Lower lobe of right lung (tissue), 2 donors: ENCODE measurements around the gene PHACTR1. TPM values are rescaled to one million over a fixed set of nuclear protein-coding genes. Genes with fewer than 3 reads are reported as not detected.

Experiments
- ATAC-seq, 2 donors: fragments of 200-7000 bp; cut with Tn5 transposase; one replicate each; pipeline ENCODE4 v1.9.1; 2020 to 2022; ENCODE audit warnings: mild to moderate bottlenecking in 2 of 2, moderate library complexity in 2 of 2
- DNase-seq: peaks from one replicate; pipeline ENCODE4 v3.0.0-alpha.2; 2020
- H3K27ac ChIP-seq: fragments of 200-600 bp; one replicate; pipeline ENCODE4 v1.8.0; 2022
- H3K27me3 ChIP-seq: fragments of 200-600 bp; one replicate; pipeline ENCODE4 v1.8.0; 2022; ENCODE audit warnings: low read depth
- H3K36me3 ChIP-seq: fragments of 200-600 bp; one replicate; pipeline ENCODE4 v1.8.0; 2022; ENCODE audit warnings: mild to moderate bottlenecking
- H3K4me1 ChIP-seq: fragments of 200-600 bp; one replicate; pipeline ENCODE4 v1.8.0; 2022
- H3K4me3 ChIP-seq: fragments of 200-600 bp; one replicate; pipeline ENCODE4 v1.8.0; 2022; ENCODE audit warnings: mild to moderate bottlenecking
- H3K9me3 ChIP-seq: fragments of 200-600 bp; one replicate; pipeline ENCODE4 v1.8.0; 2022
- CTCF ChIP-seq: fragments of 200-600 bp; IDR thresholded peaks from one replicate; pipeline ENCODE4 v1.8.0; 2022; ENCODE audit warnings: antibody characterized with exemption, mild to moderate bottlenecking
- intact Hi-C: fragments of 100-400 bp; cut with DNase I; formaldehyde crosslinking; loops from one replicate; pipeline ENCODE4 v1.11.0; 2022
- total RNA-seq: library from RNA; stranded (reverse); fragmentation: NEBNext Ultra II Directional; extraction: Animal tissue kit (Norgen Biotek cat#: 25700); gene quantifications from one replicate; pipeline ENCODE4 v1.2.1, GENCODE V29; 2021
- donor health status: DM: no; HTN: yes; CAD: no; lungs with severe emphysema.

PHACTR1 gene
- total RNA-seq, 1 donor from 2014 or later: 91.0 TPM

DNA sequence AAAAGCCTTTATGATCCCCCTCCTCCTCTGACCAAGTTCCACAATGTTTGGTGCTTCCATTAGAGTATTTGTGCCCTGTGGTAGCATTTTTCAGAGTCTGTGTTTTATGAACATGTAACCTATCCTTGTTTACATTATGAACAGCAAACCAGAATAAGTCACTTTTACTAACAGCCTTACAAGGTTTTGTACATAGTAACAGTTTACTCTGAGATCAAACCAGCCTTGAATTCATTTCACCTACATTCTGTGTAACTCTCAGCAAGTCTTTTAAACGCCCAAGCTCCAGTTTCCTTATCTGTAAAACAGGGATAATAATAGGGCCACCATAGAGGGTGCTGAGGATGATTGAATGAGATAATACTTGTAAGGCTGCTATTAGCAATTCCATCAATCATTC lies 175.0 kb downstream of the PHACTR1 start:
- H3K4me1 ChIP-seq: peaks cover 12% of the 10 kb centered on the region
- H3K27me3 ChIP-seq: no peaks in the 10 kb centered on the region
- no peaks in the 10 kb centered on the region for H3K36me3 ChIP-seq
- no peak for TF ChIP-seq CTCF
- ATAC-seq (no peak), DNase-seq (no peak)
- H3K4me3 ChIP-seq: no peak overlapping the region
- intact Hi-C loops: no loop called here
- no peak overlapping the region for H3K27ac ChIP-seq
- H3K9me3 ChIP-seq: peaks cover 8% of the 10 kb centered on the region

DNA sequence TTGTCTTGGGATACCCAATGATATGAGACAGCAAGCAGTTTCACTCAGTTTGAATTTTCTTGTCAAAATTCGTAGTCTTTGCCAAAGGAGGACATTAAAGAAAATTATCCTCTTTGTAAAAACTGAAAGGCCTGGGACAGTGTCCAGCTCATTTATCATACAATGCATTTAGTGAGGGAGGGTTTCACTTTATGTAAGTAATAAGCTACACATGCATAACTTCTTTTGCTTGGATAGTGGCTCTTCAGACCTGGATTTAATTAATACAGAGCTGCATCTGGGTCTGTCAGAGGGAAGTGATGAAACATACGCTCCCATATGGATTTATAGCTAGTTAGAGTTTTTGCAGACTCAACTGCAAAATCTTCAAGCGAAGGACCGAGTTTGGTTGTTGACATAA lies 175.6 kb downstream of the PHACTR1 start:
- H3K4me3 ChIP-seq: no peak overlapping the region
- peaks cover 8% of the 10 kb centered on the region for H3K9me3 ChIP-seq
- intact Hi-C loops: no loop called here
- peaks cover 12% of the 10 kb centered on the region for H3K4me1 ChIP-seq
- no peak overlapping the region for H3K27ac ChIP-seq
- ATAC-seq (no peak), DNase-seq (no peak)
- no peaks in the 10 kb centered on the region for H3K36me3 ChIP-seq
- no peak for TF ChIP-seq CTCF
- H3K27me3 ChIP-seq: no peaks in the 10 kb centered on the region

DNA sequence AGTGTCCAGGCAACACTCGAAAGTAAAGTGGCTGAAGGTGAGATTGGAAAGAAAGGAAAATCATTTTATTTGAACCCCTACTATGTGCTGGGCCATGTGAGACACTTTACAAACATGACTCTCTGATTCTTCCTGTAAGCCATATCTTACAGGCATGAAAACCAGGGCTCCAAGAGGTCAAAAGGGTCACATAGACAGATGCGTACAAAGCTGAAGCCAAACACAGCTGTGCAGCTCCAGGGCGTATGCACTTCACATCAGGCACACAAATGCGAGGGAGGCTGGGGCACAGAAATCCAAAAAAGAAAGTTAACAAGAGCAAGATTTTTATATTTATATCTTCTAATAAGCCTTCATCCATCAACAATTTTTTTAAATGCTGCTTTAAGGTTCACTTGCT lies 176.5 kb downstream of the PHACTR1 start:
- intact Hi-C loops: no loop called here
- Histone ChIP-seq H3K4me3 (no peak overlapping the region), H3K36me3 (no peaks in the 10 kb centered on the region), H3K9me3 (peaks cover 8% of the 10 kb centered on the region), H3K4me1 (peaks cover 12% of the 10 kb centered on the region), H3K27ac (no peak overlapping the region), H3K27me3 (no peaks in the 10 kb centered on the region)
- no peak for ATAC-seq
- no peak for TF ChIP-seq CTCF
- no peak for DNase-seq

DNA sequence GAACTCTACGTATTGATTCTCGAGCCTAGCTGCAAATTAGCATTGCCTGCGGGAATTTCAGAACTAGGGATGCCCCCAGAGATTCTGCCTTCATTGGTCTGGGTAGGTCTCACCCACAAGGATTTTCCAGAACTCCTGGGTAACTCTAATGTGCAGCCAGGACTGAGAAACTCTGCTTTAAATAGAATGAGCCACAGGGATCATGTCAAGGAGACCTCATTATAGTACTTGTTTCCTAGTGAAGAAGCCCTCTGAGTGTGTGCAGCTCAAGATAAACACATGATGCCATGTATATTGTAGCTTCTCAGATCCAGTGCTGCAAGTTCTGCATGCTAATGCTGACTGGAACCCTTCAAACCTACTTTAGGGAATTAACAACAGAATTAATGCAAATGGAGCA lies 179.2 kb downstream of the PHACTR1 start:
- intact Hi-C loops: no loop called here
- no peak for DNase-seq
- no peak overlapping the region for H3K27ac ChIP-seq

DNA sequence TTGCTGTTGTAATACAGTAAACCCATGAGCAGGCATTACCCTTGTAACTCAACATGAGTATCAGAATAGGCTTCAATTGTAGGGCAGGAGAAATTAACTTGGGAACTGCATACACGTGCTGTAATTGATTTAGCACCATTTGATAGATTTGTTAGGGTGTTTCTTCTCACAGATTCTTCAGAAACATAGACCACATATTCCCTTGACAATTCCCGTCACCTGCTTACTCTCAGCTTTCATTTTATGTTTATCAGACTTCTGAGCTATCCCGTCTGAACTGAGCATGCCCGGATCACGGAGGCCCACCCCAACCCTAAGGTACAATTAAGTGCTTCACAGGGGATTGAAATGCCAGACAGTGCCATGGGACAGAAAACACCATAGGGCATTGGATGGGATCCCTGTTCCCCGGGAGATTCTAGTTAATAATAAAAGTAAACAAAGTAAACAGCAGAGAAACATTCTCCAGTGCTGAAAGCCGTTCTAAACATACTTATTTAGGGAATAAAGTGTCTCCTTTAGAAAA lies 179.7 kb downstream of the PHACTR1 start:
- intact Hi-C loops: no loop called here
- no peak for TF ChIP-seq CTCF
- DNase-seq (no peak), ATAC-seq (no peak)
- Histone ChIP-seq H3K27me3 (no peaks in the 10 kb centered on the region), H3K27ac (no peak overlapping the region), H3K36me3 (no peaks in the 10 kb centered on the region), H3K9me3 (peaks cover 7% of the 10 kb centered on the region), H3K4me3 (no peak overlapping the region), H3K4me1 (peaks cover 12% of the 10 kb centered on the region)

More for the DNA sequence above, 179.2 kb downstream of the PHACTR1 start:
- peaks cover 12% of the 10 kb centered on the region for H3K4me1 ChIP-seq
- H3K9me3 ChIP-seq: peaks cover 8% of the 10 kb centered on the region
- H3K27me3 ChIP-seq: no peaks in the 10 kb centered on the region
- no peaks in the 10 kb centered on the region for H3K36me3 ChIP-seq
- ATAC-seq: no peak
- TF ChIP-seq CTCF: no peak
- no peak overlapping the region for H3K4me3 ChIP-seq

- H3K4me1 ChIP-seq: peaks cover 8% of the 10 kb centered on the region
- no peak for TF ChIP-seq CTCF
- no peak overlapping the region for H3K4me3 ChIP-seq
- H3K27me3 ChIP-seq: no peaks in the 10 kb centered on the region
- intact Hi-C loops: no loop called here
- H3K27ac ChIP-seq: no peak overlapping the region
- ATAC-seq (no peak), DNase-seq (no peak)
- no peaks in the 10 kb centered on the region for H3K36me3 ChIP-seq
- no peaks in the 10 kb centered on the region for H3K9me3 ChIP-seq
Measured at GRCh38 chr6:12898603-12899002, 182.0 kb downstream of the PHACTR1 start.
